Activated CD8-positive, alpha-beta T cell treated with anti-CD3 and anti-CD28 coated beads for 36 hours (primary cell): ENCODE results near the gene FFAR2. TPM values are rescaled to one million over a fixed set of nuclear protein-coding genes. Genes with fewer than 3 reads are reported as not detected.
A peak's percentile ranks its signal among the peaks of the same experiment; 100 is the strongest.
"Not testable (repeated sequence)": the region's sequence is repeated elsewhere in the genome, so short reads cannot be mapped to it uniquely, and the experiment has no call there.

Experiments used
- ATAC-seq: fragments of 200-7000 bp; cut with Tn5 transposase; one replicate; pipeline ENCODE4 v1.10.0; 2021; ENCODE audit warnings: mild to moderate bottlenecking, moderate library complexity
- CTCF ChIA-PET: fragments of 350-600 bp; sonication (Branson Sonifier 250); formaldehyde crosslinking; loops from one replicate; lab custom pipeline; 2021; ENCODE audit warnings: antibody characterized with exemption; lab: Charles Lee
- POLR2A ChIA-PET: fragments of 350-600 bp; sonication (Branson Sonifier 250); formaldehyde crosslinking; loops from one replicate; lab custom pipeline; 2021; ENCODE audit warnings: antibody characterized with exemption; lab: Charles Lee
- DNase-seq: peaks from one replicate; pipeline ENCODE4 v3.0.0-alpha.2; 2020
- H3K27ac Mint-ChIP-seq: one replicate; pipeline ENCODE4 v1.8.0; 2021; ENCODE audit warnings: mild to moderate bottlenecking, mixed read lengths
- H3K27me3 Mint-ChIP-seq: one replicate; pipeline ENCODE4 v1.8.0; 2021; ENCODE audit warnings: mixed read lengths
- H3K36me3 Mint-ChIP-seq: one replicate; pipeline ENCODE4 v1.8.0; 2021; ENCODE audit warnings: low read depth, mixed read lengths
- H3K4me1 Mint-ChIP-seq: one replicate; pipeline ENCODE4 v1.8.0; 2021; ENCODE audit warnings: low read depth, mixed read lengths
- H3K4me3 Mint-ChIP-seq: one replicate; pipeline ENCODE4 v1.8.0; 2021; ENCODE audit warnings: mild to moderate bottlenecking, moderate library complexity, mixed read lengths
- H3K9me3 Mint-ChIP-seq: one replicate; pipeline ENCODE4 v1.8.0; 2021; ENCODE audit warnings: mixed read lengths
- CTCF ChIP-seq: fragments of 200-600 bp; IDR thresholded peaks from one replicate; pipeline ENCODE4 v1.8.0; 2022; ENCODE audit warnings: antibody characterized with exemption, mild to moderate bottlenecking
- intact Hi-C: fragments of 100-400 bp; cut with micrococcal nuclease; formaldehyde crosslinking; loops from one replicate; pipeline ENCODE4 v1.10.0; 2022
- total RNA-seq, 2 experiments: library from RNA; stranded (reverse); gene quantifications; one replicate each; pipeline ENCODE4 v1.2.3, GENCODE V29; 2021

FFAR2 gene
- total RNA-seq, 2 experiments from 2014 or later: not detected

GRCh38 chr19:35471946-35472345, 23.9 kb downstream of the FFAR2 start:
- no peaks in the 10 kb centered on the region for H3K27me3 Mint-ChIP-seq
- no peaks in the 10 kb centered on the region for H3K36me3 Mint-ChIP-seq
- no peak overlapping the region for H3K27ac Mint-ChIP-seq
- ChIA-PET CTCF (interaction anchor here (1.0 to 2.8 kb wide), 3 partner anchors 23 to 119 kb away, joined by 3 to 12 read pairs (median 6); no protein-coding TSS in a partner anchor), POLR2A (no interaction called here)
- H3K4me3 Mint-ChIP-seq: no peak overlapping the region
- no peak for ATAC-seq
- no peaks in the 10 kb centered on the region for H3K9me3 Mint-ChIP-seq
- intact Hi-C loops: no loop called here
- H3K4me1 Mint-ChIP-seq: peaks cover 3% of the 10 kb centered on the region
- no peak for TF ChIP-seq CTCF
- no peak for DNase-seq

- no peak for TF ChIP-seq CTCF
- ChIA-PET CTCF (interaction anchor here (1.8 to 2.8 kb wide), 3 partner anchors 21 to 121 kb away, joined by 7 to 12 read pairs (median 9); no protein-coding TSS in a partner anchor), POLR2A (interaction anchor here (0.6 kb wide), 1 partner anchor 143 kb away, joined by 3 read pairs; no protein-coding TSS in a partner anchor)
- no peak overlapping the region for H3K27ac Mint-ChIP-seq
- no peak for DNase-seq
- no peaks in the 10 kb centered on the region for H3K27me3 Mint-ChIP-seq
- H3K4me1 Mint-ChIP-seq: no peaks in the 10 kb centered on the region
- intact Hi-C loops: no loop called here
- no peak overlapping the region for H3K4me3 Mint-ChIP-seq
- no peaks in the 10 kb centered on the region for H3K36me3 Mint-ChIP-seq
- H3K9me3 Mint-ChIP-seq: no peaks in the 10 kb centered on the region
- ATAC-seq: no peak
Measured at GRCh38 chr19:35474104-35474503, 26.0 kb downstream of the FFAR2 start.

- H3K36me3 Mint-ChIP-seq, POLR2A ChIA-PET, DNase-seq, H3K4me3 Mint-ChIP-seq, H3K9me3 Mint-ChIP-seq, H3K4me1 Mint-ChIP-seq, intact Hi-C loops, H3K27me3 Mint-ChIP-seq, H3K27ac Mint-ChIP-seq, ATAC-seq: not testable (repeated sequence)
- CTCF ChIA-PET: interaction anchor here (1.8 kb wide), 1 partner anchor 20 kb away, joined by 7 read pairs; no protein-coding TSS in a partner anchor
Measured at GRCh38 chr19:35474594-35474993, 26.5 kb downstream of the FFAR2 start.

- Mint-ChIP-seq H3K9me3 (no peaks in the 10 kb centered on the region), H3K4me1 (no peaks in the 10 kb centered on the region), H3K36me3 (no peaks in the 10 kb centered on the region), H3K27me3 (no peaks in the 10 kb centered on the region), H3K27ac (no peak overlapping the region), H3K4me3 (no peak overlapping the region)
- CTCF ChIA-PET: no interaction called here
- peak; percentile 54 for DNase-seq
- intact Hi-C loops: no loop called here
- TF ChIP-seq CTCF: peak; percentile 51
- POLR2A ChIA-PET: no interaction called here
- no peak for ATAC-seq
Measured at GRCh38 chr19:35476149-35476548, 28.1 kb downstream of the FFAR2 start.

GRCh38 chr19:35478794-35479677, 31.0 kb downstream of the FFAR2 start:
- Mint-ChIP-seq H3K27ac (no peak overlapping the region), H3K36me3 (no peaks in the 10 kb centered on the region), H3K4me3 (no peak overlapping the region), H3K4me1 (no peaks in the 10 kb centered on the region), H3K9me3 (no peaks in the 10 kb centered on the region), H3K27me3 (no peaks in the 10 kb centered on the region)
- DNase-seq: no peak
- ChIA-PET CTCF (interaction anchor here (1.1 to 2.5 kb wide), 2 partner anchors 16 to 127 kb away, joined by 5 to 12 read pairs; no protein-coding TSS in a partner anchor), POLR2A (interaction anchor here (0.7 kb wide), 1 partner anchor 504 kb away, joined by 3 read pairs; no protein-coding TSS in a partner anchor)
- no peak for TF ChIP-seq CTCF
- ATAC-seq: no peak
- intact Hi-C loops: no loop called here
